Muscle of leg (tissue), 11 donors: Measurements from ENCODE around the gene ARRDC1. TPM values are rescaled to one million over a fixed set of nuclear protein-coding genes. Genes with fewer than 3 reads are reported as not detected.

Experiments
- DNase-seq: peaks from one replicate; pipeline ENCODE4 v3.0.0; 2013
- H3K27ac ChIP-seq: one replicate; pipeline ENCODE4 v1.5.1; 2013; ENCODE audit warnings: mild to moderate bottlenecking, low read length, control low read depth
- H3K27me3 ChIP-seq: one replicate; pipeline ENCODE4 v1.6.1; 2013; ENCODE audit warnings: low read length; ENCODE audit not compliant: control insufficient read depth, insufficient read depth
- H3K36me3 ChIP-seq: one replicate; pipeline ENCODE4 v1.6.1; 2013; ENCODE audit warnings: low read length; ENCODE audit not compliant: control insufficient read depth, insufficient read depth
- H3K4me1 ChIP-seq: one replicate; pipeline ENCODE4 v1.6.1; 2013; ENCODE audit warnings: low read length; ENCODE audit not compliant: control insufficient read depth, insufficient read depth
- H3K4me3 ChIP-seq: one replicate; pipeline ENCODE4 v1.5.1; 2013; ENCODE audit warnings: low read length, control low read depth
- H3K9me3 ChIP-seq: replicated peaks from 2 replicates; pipeline ENCODE4 v1.6.1; 2013; ENCODE audit warnings: low read depth, low read length; ENCODE audit not compliant: control insufficient read depth
- WGBS: methylation state at CpG from one replicate; pipeline ENCODE4 v1.1.5; 2013; ENCODE audit warnings: missing lambda C conversion rate; ENCODE audit not compliant: insufficient coverage; 5-methylcytosine and 5-hydroxymethylcytosine counted together
- polyA plus RNA-seq, 8 donors: library from polyadenylated mRNA; unstranded; fragments of 120-200 nt; gene quantifications; one replicate each; pipeline versions ENCODE4 v1.2.1 to v1.2.3, GENCODE V29; 2013; ENCODE audit warnings: inconsistent platforms in 1 of 8, low replicate concordance in 1 of 8; ENCODE audit not compliant: insufficient read length in 8 of 8, insufficient read depth in 1 of 8
- total RNA-seq: library from RNA; stranded (reverse); fragments of 120-200 nt; gene quantifications from one replicate; pipeline ENCODE4 v1.2.4, GENCODE V29; 2013

ARRDC1 gene
- total and polyA plus RNA-seq, 9 donors: 20.6 to 41.3 (median 29.8) TPM

DNA sequence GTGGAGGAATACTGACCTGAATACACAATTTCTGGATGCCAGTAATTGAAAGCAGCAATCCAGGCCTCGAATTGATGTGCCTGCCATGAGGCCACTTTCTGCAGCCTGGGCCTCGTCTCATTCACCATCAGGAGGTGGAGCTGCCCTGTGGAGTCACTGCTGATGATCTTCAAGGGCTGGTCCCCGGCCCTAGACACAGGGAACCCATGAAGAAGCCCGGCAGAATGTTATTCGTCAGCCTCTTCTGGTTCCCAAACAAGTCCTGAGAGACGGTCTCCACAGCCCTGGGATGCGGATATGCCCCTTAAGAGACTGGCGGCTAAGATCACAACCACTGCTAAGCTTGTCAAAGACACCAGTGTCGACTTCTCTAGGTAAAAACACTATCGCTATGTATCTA is 31.3 kb upstream of the ARRDC1 start:
- DNase-seq: no peak
- H3K4me1 ChIP-seq: peaks cover 17% of the 10 kb centered on the region
- no peak overlapping the region for H3K4me3 ChIP-seq
- H3K27me3 ChIP-seq: no peaks in the 10 kb centered on the region
- H3K36me3 ChIP-seq: peaks cover 41% of the 10 kb centered on the region
- 91% methylated on average over 10 of the region's 10 CpGs for whole genome bisulfite sequencing
- no peak overlapping the region for H3K27ac ChIP-seq
- H3K9me3 ChIP-seq: no peaks in the 10 kb centered on the region

GRCh38 chr9:137575364-137575715 is 30.1 kb upstream of the ARRDC1 start:
- Histone ChIP-seq H3K36me3 (peaks cover 38% of the 10 kb centered on the region), H3K9me3 (no peaks in the 10 kb centered on the region), H3K4me1 (peaks cover 19% of the 10 kb centered on the region), H3K27ac (no peak overlapping the region), H3K4me3 (no peak overlapping the region), H3K27me3 (no peaks in the 10 kb centered on the region)
- WGBS: 66% methylated on average over 8 of the region's 9 CpGs
- no peak for DNase-seq

GRCh38 chr9:137575716-137576411 is 29.6 kb upstream of the ARRDC1 start:
- Histone ChIP-seq H3K9me3 (no peaks in the 10 kb centered on the region), H3K4me3 (no peak overlapping the region), H3K36me3 (peaks cover 35% of the 10 kb centered on the region), H3K27ac (no peak overlapping the region), H3K27me3 (no peaks in the 10 kb centered on the region), H3K4me1 (peaks cover 19% of the 10 kb centered on the region)
- no peak for DNase-seq
- WGBS: 98% methylated on average over 4 of the region's 12 CpGs

GRCh38 chr9:137578518-137579258 is 26.8 kb upstream of the ARRDC1 start, which contains the start of gene DPH7:
TSS of gene DPH7 (minus strand) at chr9:137578925. CDS start at chr9:137578777, 148 bp downstream.
- H3K9me3 ChIP-seq: no peaks in the 10 kb centered on the region
- H3K4me3 ChIP-seq: peak within 1 kb of the TSS; percentile 72
- H3K27me3 ChIP-seq: no peaks in the 10 kb centered on the region
- peaks cover 19% of the 10 kb centered on the region for H3K4me1 ChIP-seq
- DNase-seq: peak; percentile 97
- 1% methylated on average over 79 of the region's 82 CpGs for WGBS
- H3K27ac ChIP-seq: peak within 1 kb of the TSS; percentile 82
- H3K36me3 ChIP-seq: peaks cover 52% of the 10 kb centered on the region

DNA sequence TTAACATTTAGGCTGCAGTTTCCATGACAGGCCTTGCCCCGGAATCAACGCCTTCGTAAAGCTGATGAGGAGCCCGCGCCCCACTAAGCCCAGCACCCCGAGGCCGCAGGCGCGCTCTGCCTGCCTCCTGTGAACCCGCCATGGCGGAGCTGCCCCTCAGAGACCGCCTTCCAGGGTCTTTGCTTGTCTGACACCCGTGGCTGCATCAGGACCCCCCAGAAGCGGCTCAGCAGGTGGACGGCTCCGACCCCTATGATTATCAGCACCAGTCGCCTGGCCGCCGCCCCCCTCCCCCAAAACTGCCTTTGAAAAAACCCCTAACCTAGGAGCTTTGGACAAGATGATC is 26.3 kb upstream of the ARRDC1 start:
- 15% methylated on average over 18 of the region's 19 CpGs for WGBS
- Histone ChIP-seq H3K4me1 (peaks cover 19% of the 10 kb centered on the region), H3K27ac (peak overlapping the region; percentile 82), H3K27me3 (no peaks in the 10 kb centered on the region), H3K4me3 (peak overlapping the region; percentile 72), H3K36me3 (peaks cover 54% of the 10 kb centered on the region), H3K9me3 (no peaks in the 10 kb centered on the region)
- no peak for DNase-seq

GRCh38 chr9:137580209-137580953 is 25.1 kb upstream of the ARRDC1 start:
- Histone ChIP-seq H3K27ac (no peak overlapping the region), H3K36me3 (peaks cover 47% of the 10 kb centered on the region), H3K27me3 (no peaks in the 10 kb centered on the region), H3K4me3 (no peak overlapping the region), H3K9me3 (no peaks in the 10 kb centered on the region), H3K4me1 (peaks cover 19% of the 10 kb centered on the region)
- no peak for DNase-seq
- WGBS: 81% methylated on average over 22 of the region's 23 CpGs

GRCh38 chr9:137580954-137581322 is 24.5 kb upstream of the ARRDC1 start:
- Histone ChIP-seq H3K4me3 (no peak overlapping the region), H3K9me3 (no peaks in the 10 kb centered on the region), H3K36me3 (peaks cover 46% of the 10 kb centered on the region), H3K4me1 (peaks cover 19% of the 10 kb centered on the region), H3K27me3 (no peaks in the 10 kb centered on the region), H3K27ac (no peak overlapping the region)
- no peak for DNase-seq
- WGBS: 84% methylated on average over 4 of the region's 4 CpGs

- no peak overlapping the region for H3K27ac ChIP-seq
- no peak for DNase-seq
- no peaks in the 10 kb centered on the region for H3K9me3 ChIP-seq
- no peak overlapping the region for H3K4me3 ChIP-seq
- no peaks in the 10 kb centered on the region for H3K27me3 ChIP-seq
- H3K4me1 ChIP-seq: peaks cover 19% of the 10 kb centered on the region
- peaks cover 49% of the 10 kb centered on the region for H3K36me3 ChIP-seq
- WGBS: 76% methylated on average over 13 of the region's 22 CpGs
These were observed 23.9 kb upstream of the ARRDC1 start for GRCh38 chr9:137581361-137582285.

- no peaks in the 10 kb centered on the region for H3K27me3 ChIP-seq
- peak; percentile 20 for DNase-seq
- H3K4me1 ChIP-seq: peaks cover 13% of the 10 kb centered on the region
- peaks cover 56% of the 10 kb centered on the region for H3K36me3 ChIP-seq
- no peak overlapping the region for H3K4me3 ChIP-seq
- H3K27ac ChIP-seq: no peak overlapping the region
- H3K9me3 ChIP-seq: no peaks in the 10 kb centered on the region
- WGBS: 81% methylated on average over 19 of the region's 20 CpGs
These were observed 23.1 kb upstream of the ARRDC1 start for GRCh38 chr9:137582286-137582860.
